Measurements from ENCODE around the gene STK32B.
"Not testable (repeated sequence)": the region's sequence is repeated elsewhere in the genome, so short reads cannot be mapped to it uniquely, and the experiment has no call there.

Gene STK32B

GRCh38 chr4:5237086-5237660 is 185.9 kb downstream of the STK32B start:
- no peak for DNase-seq (ENCODE audit: low read depth)
- TF ChIP-seq CTCF (IDR thresholded peaks at IDR 0.05; ENCODE audit: low read length, missing control alignments), result no peak
- no peak overlapping the region for H3K4me3 ChIP-seq (replicated peaks; ENCODE audit: low read depth, low read length)

- no peak overlapping the region for H3K4me3 ChIP-seq (replicated peaks; ENCODE audit: low read depth, low read length)
- no peak for DNase-seq (ENCODE audit: low read depth)
- no peak for TF ChIP-seq CTCF (IDR thresholded peaks at IDR 0.05; ENCODE audit: low read length, missing control alignments)
These were observed 186.9 kb downstream of the STK32B start for GRCh38 chr4:5238173-5238572.

- H3K4me3 ChIP-seq (replicated peaks; ENCODE audit: low read depth, low read length); DNase-seq (ENCODE audit: low read depth): not testable (repeated sequence)
These were observed 195.8 kb downstream of the STK32B start for GRCh38 chr4:5247061-5247460.

- no peak for DNase-seq (ENCODE audit: low read depth)
- H3K4me3 ChIP-seq (replicated peaks; ENCODE audit: low read depth, low read length), result no peak overlapping the region
- no peak for TF ChIP-seq CTCF (IDR thresholded peaks at IDR 0.05; ENCODE audit: low read length, missing control alignments)
These were observed 196.5 kb downstream of the STK32B start for GRCh38 chr4:5247735-5248134.

- no peak for TF ChIP-seq CTCF (IDR thresholded peaks at IDR 0.05; ENCODE audit: low read length, missing control alignments)
- no peak for DNase-seq (ENCODE audit: low read depth)
- H3K4me3 ChIP-seq (replicated peaks; ENCODE audit: low read depth, low read length), result no peak overlapping the region
These were observed 198.4 kb downstream of the STK32B start for GRCh38 chr4:5249727-5250126.

- DNase-seq (ENCODE audit: low read depth); H3K4me3 ChIP-seq (replicated peaks; ENCODE audit: low read depth, low read length): not testable (repeated sequence)
These were observed 199.3 kb downstream of the STK32B start for GRCh38 chr4:5250536-5250935.

GRCh38 chr4:5256421-5256820 is 205.1 kb downstream of the STK32B start:
- H3K4me3 ChIP-seq (replicated peaks; ENCODE audit: low read depth, low read length), result no peak overlapping the region
- no peak for DNase-seq (ENCODE audit: low read depth)
- no peak for TF ChIP-seq CTCF (IDR thresholded peaks at IDR 0.05; ENCODE audit: low read length, missing control alignments)

- no peak for TF ChIP-seq CTCF (IDR thresholded peaks at IDR 0.05; ENCODE audit: low read length, missing control alignments)
- H3K4me3 ChIP-seq (replicated peaks; ENCODE audit: low read depth, low read length), result no peak overlapping the region
- DNase-seq (ENCODE audit: low read depth), result no peak
These were observed 205.8 kb downstream of the STK32B start for GRCh38 chr4:5257086-5257485.
